ENCODE data around the gene LAMA5. TPM values are rescaled to one million over a fixed set of nuclear protein-coding genes. Genes with fewer than 3 reads are reported as not detected.

LAMA5 gene
- total and polyA plus RNA-seq, 2 experiments from 2014 or later: 201 to 298 TPM

DNA sequence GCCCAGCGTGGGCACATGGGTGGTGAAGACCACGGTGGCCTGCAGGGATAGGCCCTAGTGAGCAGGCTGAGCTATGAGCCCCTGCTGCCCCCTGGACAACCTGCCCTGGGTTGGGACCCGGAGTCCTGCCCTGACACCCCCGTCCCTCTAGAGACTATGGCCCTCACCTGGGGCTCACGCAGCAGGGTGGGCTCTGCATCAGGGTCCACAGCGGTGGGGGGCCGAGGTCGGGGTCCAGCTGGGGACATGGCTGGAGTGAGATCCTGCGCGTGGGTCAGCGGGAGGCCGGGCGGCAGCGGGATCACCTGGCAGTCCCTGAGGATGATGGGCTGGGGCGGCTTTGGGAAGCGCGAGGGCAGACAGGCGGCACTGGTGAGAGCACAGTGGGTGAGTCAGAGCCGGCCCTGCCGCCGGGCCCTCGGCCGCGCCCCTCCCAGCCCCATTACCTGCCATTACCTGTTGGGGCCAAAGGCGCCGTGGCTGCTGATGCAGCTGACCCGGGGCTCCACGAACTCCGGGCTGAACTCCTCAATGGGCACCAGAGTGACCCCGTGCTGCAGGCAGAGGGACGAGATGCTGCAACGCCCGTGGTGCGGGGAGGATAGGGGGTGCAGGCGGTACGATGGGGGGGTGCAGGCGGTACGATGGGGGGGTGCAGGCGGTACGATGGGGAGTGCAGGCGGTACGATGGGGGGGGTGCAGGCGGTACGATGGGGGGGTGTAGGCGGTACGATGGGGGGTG is 36.4 kb downstream of the LAMA5 start:
- H3F3A ChIP-seq (replicated peaks; ENCODE audit: low read depth): no peaks in the 10 kb centered on the region; the same call in 1 of the 2 replicates
- H3K9me2 ChIP-seq (ENCODE audit: insufficient read depth): no peaks in the 10 kb centered on the region
- no peaks in the 10 kb centered on the region for H4K20me1 ChIP-seq (replicated peaks; ENCODE audit: insufficient read depth)
- H3K4me3 ChIP-seq: no peak overlapping the region
- no peak overlapping the region for H2AFZ ChIP-seq
- H3K4me3 Mint-ChIP-seq: no peak overlapping the region
- H3K27me3 ChIP-seq (ENCODE audit: insufficient read depth): no peaks in the 10 kb centered on the region
- H3K27me3 Mint-ChIP-seq (ENCODE audit: insufficient read depth, low read depth, poor library complexity): peaks cover 16% of the 10 kb centered on the region
- H3K36me3 ChIP-seq (ENCODE audit: insufficient read depth): peaks cover 17% of the 10 kb centered on the region
- TF ChIP-seq ZNF331 (CRISPR knock-in tag; IDR thresholded peaks at IDR 0.05; ENCODE audit: low read depth): no peak
- no peak for TF ChIP-seq NANOG (IDR thresholded peaks at IDR 0.05; ENCODE audit: borderline replicate concordance)
- TF ChIP-seq, protein P1, sequence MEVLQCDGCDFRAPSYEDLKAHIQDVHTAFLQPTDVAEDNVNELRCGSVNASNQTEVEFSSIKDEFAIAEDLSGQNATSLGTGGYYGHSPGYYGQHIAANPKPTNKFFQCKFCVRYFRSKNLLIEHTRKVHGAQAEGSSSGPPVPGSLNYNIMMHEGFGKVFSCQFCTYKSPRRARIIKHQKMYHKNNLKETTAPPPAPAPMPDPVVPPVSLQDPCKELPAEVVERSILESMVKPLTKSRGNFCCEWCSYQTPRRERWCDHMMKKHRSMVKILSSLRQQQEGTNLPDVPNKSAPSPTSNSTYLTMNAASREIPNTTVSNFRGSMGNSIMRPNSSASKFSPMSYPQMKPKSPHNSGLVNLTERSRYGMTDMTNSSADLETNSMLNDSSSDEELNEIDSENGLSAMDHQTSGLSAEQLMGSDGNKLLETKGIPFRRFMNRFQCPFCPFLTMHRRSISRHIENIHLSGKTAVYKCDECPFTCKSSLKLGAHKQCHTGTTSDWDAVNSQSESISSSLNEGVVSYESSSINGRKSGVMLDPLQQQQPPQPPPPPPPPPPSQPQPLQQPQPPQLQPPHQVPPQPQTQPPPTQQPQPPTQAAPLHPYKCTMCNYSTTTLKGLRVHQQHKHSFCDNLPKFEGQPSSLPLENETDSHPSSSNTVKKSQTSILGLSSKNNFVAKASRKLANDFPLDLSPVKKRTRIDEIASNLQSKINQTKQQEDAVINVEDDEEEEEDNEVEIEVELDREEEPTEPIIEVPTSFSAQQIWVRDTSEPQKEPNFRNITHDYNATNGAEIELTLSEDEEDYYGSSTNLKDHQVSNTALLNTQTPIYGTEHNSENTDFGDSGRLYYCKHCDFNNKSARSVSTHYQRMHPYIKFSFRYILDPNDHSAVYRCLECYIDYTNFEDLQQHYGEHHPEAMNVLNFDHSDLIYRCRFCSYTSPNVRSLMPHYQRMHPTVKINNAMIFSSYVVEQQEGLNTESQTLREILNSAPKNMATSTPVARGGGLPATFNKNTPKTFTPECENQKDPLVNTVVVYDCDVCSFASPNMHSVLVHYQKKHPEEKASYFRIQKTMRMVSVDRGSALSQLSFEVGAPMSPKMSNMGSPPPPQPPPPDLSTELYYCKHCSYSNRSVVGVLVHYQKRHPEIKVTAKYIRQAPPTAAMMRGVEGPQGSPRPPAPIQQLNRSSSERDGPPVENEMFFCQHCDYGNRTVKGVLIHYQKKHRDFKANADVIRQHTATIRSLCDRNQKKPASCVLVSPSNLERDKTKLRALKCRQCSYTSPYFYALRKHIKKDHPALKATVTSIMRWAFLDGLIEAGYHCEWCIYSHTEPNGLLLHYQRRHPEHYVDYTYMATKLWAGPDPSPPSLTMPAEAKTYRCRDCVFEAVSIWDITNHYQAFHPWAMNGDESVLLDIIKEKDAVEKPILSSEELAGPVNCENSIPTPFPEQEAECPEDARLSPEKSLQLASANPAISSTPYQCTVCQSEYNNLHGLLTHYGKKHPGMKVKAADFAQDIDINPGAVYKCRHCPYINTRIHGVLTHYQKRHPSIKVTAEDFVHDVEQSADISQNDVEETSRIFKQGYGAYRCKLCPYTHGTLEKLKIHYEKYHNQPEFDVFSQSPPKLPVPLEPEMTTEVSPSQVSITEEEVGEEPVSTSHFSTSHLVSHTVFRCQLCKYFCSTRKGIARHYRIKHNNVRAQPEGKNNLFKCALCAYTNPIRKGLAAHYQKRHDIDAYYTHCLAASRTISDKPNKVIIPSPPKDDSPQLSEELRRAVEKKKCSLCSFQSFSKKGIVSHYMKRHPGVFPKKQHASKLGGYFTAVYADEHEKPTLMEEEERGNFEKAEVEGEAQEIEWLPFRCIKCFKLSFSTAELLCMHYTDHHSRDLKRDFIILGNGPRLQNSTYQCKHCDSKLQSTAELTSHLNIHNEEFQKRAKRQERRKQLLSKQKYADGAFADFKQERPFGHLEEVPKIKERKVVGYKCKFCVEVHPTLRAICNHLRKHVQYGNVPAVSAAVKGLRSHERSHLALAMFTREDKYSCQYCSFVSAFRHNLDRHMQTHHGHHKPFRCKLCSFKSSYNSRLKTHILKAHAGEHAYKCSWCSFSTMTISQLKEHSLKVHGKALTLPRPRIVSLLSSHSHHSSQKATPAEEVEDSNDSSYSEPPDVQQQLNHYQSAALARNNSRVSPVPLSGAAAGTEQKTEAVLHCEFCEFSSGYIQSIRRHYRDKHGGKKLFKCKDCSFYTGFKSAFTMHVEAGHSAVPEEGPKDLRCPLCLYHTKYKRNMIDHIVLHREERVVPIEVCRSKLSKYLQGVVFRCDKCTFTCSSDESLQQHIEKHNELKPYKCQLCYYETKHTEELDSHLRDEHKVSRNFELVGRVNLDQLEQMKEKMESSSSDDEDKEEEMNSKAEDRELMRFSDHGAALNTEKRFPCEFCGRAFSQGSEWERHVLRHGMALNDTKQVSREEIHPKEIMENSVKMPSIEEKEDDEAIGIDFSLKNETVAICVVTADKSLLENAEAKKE (CRISPR knock-in tag; IDR thresholded peaks at IDR 0.05): no peak
- TF ChIP-seq, protein P2, sequence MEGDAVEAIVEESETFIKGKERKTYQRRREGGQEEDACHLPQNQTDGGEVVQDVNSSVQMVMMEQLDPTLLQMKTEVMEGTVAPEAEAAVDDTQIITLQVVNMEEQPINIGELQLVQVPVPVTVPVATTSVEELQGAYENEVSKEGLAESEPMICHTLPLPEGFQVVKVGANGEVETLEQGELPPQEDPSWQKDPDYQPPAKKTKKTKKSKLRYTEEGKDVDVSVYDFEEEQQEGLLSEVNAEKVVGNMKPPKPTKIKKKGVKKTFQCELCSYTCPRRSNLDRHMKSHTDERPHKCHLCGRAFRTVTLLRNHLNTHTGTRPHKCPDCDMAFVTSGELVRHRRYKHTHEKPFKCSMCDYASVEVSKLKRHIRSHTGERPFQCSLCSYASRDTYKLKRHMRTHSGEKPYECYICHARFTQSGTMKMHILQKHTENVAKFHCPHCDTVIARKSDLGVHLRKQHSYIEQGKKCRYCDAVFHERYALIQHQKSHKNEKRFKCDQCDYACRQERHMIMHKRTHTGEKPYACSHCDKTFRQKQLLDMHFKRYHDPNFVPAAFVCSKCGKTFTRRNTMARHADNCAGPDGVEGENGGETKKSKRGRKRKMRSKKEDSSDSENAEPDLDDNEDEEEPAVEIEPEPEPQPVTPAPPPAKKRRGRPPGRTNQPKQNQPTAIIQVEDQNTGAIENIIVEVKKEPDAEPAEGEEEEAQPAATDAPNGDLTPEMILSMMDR (conservative IDR thresholded peaks at IDR 0.05; ENCODE audit: low read depth in 2 of 2): no peak
- TF ChIP-seq JUNB (IDR thresholded peaks at IDR 0.05; ENCODE audit: unreplicated experiment): no peak
- no peak for TF ChIP-seq STAT1 (IDR thresholded peaks at IDR 0.05; ENCODE audit: unreplicated experiment)
- TF ChIP-seq EZH2 (IDR thresholded peaks at IDR 0.05; ENCODE audit: low read depth, unreplicated experiment): no peak
- TF ChIP-seq ZNF114 (CRISPR knock-in tag; IDR thresholded peaks at IDR 0.05): no peak
- TF ChIP-seq POLR2AphosphoS5 (IDR thresholded peaks at IDR 0.05; ENCODE audit: low read depth): no peak
- TF ChIP-seq CREB1 (CRISPR knock-in tag; IDR thresholded peaks at IDR 0.05; ENCODE audit: low read depth): no peak
- TF ChIP-seq, protein P3, sequence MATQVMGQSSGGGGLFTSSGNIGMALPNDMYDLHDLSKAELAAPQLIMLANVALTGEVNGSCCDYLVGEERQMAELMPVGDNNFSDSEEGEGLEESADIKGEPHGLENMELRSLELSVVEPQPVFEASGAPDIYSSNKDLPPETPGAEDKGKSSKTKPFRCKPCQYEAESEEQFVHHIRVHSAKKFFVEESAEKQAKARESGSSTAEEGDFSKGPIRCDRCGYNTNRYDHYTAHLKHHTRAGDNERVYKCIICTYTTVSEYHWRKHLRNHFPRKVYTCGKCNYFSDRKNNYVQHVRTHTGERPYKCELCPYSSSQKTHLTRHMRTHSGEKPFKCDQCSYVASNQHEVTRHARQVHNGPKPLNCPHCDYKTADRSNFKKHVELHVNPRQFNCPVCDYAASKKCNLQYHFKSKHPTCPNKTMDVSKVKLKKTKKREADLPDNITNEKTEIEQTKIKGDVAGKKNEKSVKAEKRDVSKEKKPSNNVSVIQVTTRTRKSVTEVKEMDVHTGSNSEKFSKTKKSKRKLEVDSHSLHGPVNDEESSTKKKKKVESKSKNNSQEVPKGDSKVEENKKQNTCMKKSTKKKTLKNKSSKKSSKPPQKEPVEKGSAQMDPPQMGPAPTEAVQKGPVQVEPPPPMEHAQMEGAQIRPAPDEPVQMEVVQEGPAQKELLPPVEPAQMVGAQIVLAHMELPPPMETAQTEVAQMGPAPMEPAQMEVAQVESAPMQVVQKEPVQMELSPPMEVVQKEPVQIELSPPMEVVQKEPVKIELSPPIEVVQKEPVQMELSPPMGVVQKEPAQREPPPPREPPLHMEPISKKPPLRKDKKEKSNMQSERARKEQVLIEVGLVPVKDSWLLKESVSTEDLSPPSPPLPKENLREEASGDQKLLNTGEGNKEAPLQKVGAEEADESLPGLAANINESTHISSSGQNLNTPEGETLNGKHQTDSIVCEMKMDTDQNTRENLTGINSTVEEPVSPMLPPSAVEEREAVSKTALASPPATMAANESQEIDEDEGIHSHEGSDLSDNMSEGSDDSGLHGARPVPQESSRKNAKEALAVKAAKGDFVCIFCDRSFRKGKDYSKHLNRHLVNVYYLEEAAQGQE (IDR thresholded peaks at IDR 0.05; ENCODE audit: unreplicated experiment): no peak
- TF ChIP-seq, protein P4, sequence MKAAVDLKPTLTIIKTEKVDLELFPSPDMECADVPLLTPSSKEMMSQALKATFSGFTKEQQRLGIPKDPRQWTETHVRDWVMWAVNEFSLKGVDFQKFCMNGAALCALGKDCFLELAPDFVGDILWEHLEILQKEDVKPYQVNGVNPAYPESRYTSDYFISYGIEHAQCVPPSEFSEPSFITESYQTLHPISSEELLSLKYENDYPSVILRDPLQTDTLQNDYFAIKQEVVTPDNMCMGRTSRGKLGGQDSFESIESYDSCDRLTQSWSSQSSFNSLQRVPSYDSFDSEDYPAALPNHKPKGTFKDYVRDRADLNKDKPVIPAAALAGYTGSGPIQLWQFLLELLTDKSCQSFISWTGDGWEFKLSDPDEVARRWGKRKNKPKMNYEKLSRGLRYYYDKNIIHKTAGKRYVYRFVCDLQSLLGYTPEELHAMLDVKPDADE (IDR thresholded peaks at IDR 0.05): no peak
- no peak for TF ChIP-seq EZH2phosphoT487 (IDR thresholded peaks at IDR 0.05; ENCODE audit: unreplicated experiment)
- peaks cover 49% of the 10 kb centered on the region for H3K36me3 Mint-ChIP-seq (ENCODE audit: low read depth)
- H3K4me1 Mint-ChIP-seq: no peaks in the 10 kb centered on the region; the same call in 2 of the 3 replicates
- no peaks in the 10 kb centered on the region for H3K79me2 ChIP-seq (replicated peaks; ENCODE audit: insufficient read depth)
- H3K4me2 ChIP-seq: no peak overlapping the region
- H3K27ac Mint-ChIP-seq: no peak overlapping the region
- no peak overlapping the region for H3K27ac ChIP-seq (ENCODE audit: low read depth)
- ATAC-seq: no peak
- DNase-seq (ENCODE audit: low spot score): no peak
- H3K9me3 Mint-ChIP-seq: peaks cover 3% of the 10 kb centered on the region; the same call in 1 of the 3 replicates
- H3K4me1 ChIP-seq (ENCODE audit: insufficient read depth): no peaks in the 10 kb centered on the region

Data from GM23338 (cell line).